IMR-90 (cell line): Measurements from ENCODE around the gene MYO9A. TPM values are rescaled to one million over a fixed set of nuclear protein-coding genes. Genes with fewer than 3 reads are reported as not detected.
"Not testable (repeated sequence)": the region's sequence is repeated elsewhere in the genome, so short reads cannot be mapped to it uniquely, and the experiment has no call there.

Source experiments
- ATAC-seq: fragments of 200-7000 bp; cut with Tn5 transposase; 2 replicates; pipeline ENCODE4 v1.9.1; 2020; ENCODE audit warnings: low read depth, mild to moderate bottlenecking, moderate library complexity
- BruUV-seq: library from RNA; stranded (reverse); fragments of 400-500 nt; replicated peaks from 2 replicates; lab custom pipeline; 2021; lab: Mats Ljungman, UMichigan
- CTCF ChIA-PET: fragments of 300-600 bp; formaldehyde crosslinking; extraction: SDS; loops from one replicate; lab custom pipeline; 2021; ENCODE audit warnings: antibody characterized with exemption; lab: Yijun Ruan, JAX
- POLR2A ChIA-PET: fragments of 300-600 bp; sonication (Branson Sonifier 250); formaldehyde crosslinking; loops from one replicate; lab custom pipeline; 2022; ENCODE audit warnings: antibody characterized with exemption; ENCODE audit not compliant: unreplicated experiment; lab: Charles Lee
- DNase-seq: peaks from one replicate; pipeline ENCODE4 v3.0.0; 2013
- H2AFZ ChIP-seq: replicated peaks from 2 replicates; pipeline ENCODE3; 2013; ENCODE audit warnings: low read length, mild to moderate bottlenecking; ENCODE audit not compliant: poor library complexity
- H2AK5ac ChIP-seq: 2 replicates; pipeline ENCODE4 v1.6.1; 2013; ENCODE audit warnings: low read depth, low read length, inconsistent platforms
- H2AK9ac ChIP-seq: replicated peaks from 2 replicates; pipeline ENCODE3; 2013; ENCODE audit warnings: mild to moderate bottlenecking, low read depth, low read length, moderate library complexity; ENCODE audit not compliant: poor library complexity
- H2BK120ac ChIP-seq: 2 replicates; pipeline ENCODE4 v1.6.1; 2013; ENCODE audit warnings: low read depth, low read length, inconsistent platforms
- H2BK15ac ChIP-seq: 3 replicates; pipeline ENCODE4 v1.6.1; 2013; ENCODE audit warnings: low read depth, low read length, inconsistent platforms
- H2BK20ac ChIP-seq: 2 replicates; pipeline ENCODE4 v1.6.1; 2013; ENCODE audit warnings: low read depth, mild to moderate bottlenecking, inconsistent platforms, low read length, moderate library complexity
- H2BK5ac ChIP-seq: 2 replicates; pipeline ENCODE4 v1.6.1; 2013; ENCODE audit warnings: mild to moderate bottlenecking, low read depth, low read length, inconsistent platforms; ENCODE audit not compliant: poor library complexity, severe bottlenecking
- H3K14ac ChIP-seq: replicated peaks from 2 replicates; pipeline ENCODE4 v1.6.1; 2013; ENCODE audit warnings: low read depth, low read length, inconsistent platforms
- H3K18ac ChIP-seq: 2 replicates; pipeline ENCODE4 v1.6.1; 2013; ENCODE audit warnings: low read depth, low read length, control low read depth
- H3K23ac ChIP-seq: 2 replicates; pipeline ENCODE4 v1.6.1; 2013; ENCODE audit warnings: low read depth, low read length, inconsistent platforms
- H3K27ac ChIP-seq: 2 replicates; pipeline ENCODE4 v1.5.1; 2013; ENCODE audit warnings: mild to moderate bottlenecking, control low read depth, low read length; ENCODE audit not compliant: insufficient read depth
- H3K27me3 ChIP-seq: 2 replicates; pipeline ENCODE4 v1.6.1; 2013; ENCODE audit warnings: low read length; ENCODE audit not compliant: control insufficient read depth, insufficient read depth
- H3K36me3 ChIP-seq: 2 replicates; pipeline ENCODE4 v1.6.1; 2013; ENCODE audit warnings: low read length, mixed read lengths; ENCODE audit not compliant: control insufficient read depth, insufficient read depth
- H3K4ac ChIP-seq: 2 replicates; pipeline ENCODE4 v1.6.1; 2013; ENCODE audit warnings: low read depth, low read length, inconsistent platforms
- H3K4me1 ChIP-seq: 2 replicates; pipeline ENCODE4 v1.6.1; 2013; ENCODE audit warnings: low read length, mixed read lengths; ENCODE audit not compliant: control insufficient read depth, insufficient read depth
- H3K4me2 ChIP-seq: 2 replicates; pipeline ENCODE4 v1.6.1; 2013; ENCODE audit warnings: low read depth, mild to moderate bottlenecking, control low read depth, low read length, moderate library complexity
- H3K4me3 ChIP-seq: 2 replicates; pipeline ENCODE4 v1.5.1; 2013; ENCODE audit warnings: low read depth, mild to moderate bottlenecking, control low read depth, low read length, moderate library complexity; ENCODE audit not compliant: insufficient read depth
- H3K56ac ChIP-seq: 2 replicates; pipeline ENCODE4 v1.6.1; 2013; ENCODE audit warnings: low read length, inconsistent platforms; ENCODE audit not compliant: insufficient read depth; ENCODE audit errors: extremely low read depth
- H3K79me1 ChIP-seq, 2 experiments: 2 replicates each; pipeline ENCODE4 v1.6.1; 2013; ENCODE audit warnings: low read length in 2 of 2, inconsistent platforms in 1 of 2, low read depth in 1 of 2
- H3K9ac ChIP-seq: 2 replicates; pipeline ENCODE4 v1.6.1; 2013; ENCODE audit warnings: low read depth, low read length, control low read depth
- H3K9me1 ChIP-seq: 2 replicates; pipeline ENCODE4 v1.6.1; 2013; ENCODE audit warnings: low read length, inconsistent platforms; ENCODE audit not compliant: insufficient read depth
- H3K9me3 ChIP-seq: 2 replicates; pipeline ENCODE4 v1.6.1; 2013; ENCODE audit warnings: low read length; ENCODE audit not compliant: control insufficient read depth, insufficient read depth
- H4K20me1 ChIP-seq: 2 replicates; pipeline ENCODE4 v1.6.1; 2013; ENCODE audit warnings: low read length, inconsistent platforms; ENCODE audit not compliant: insufficient read depth
- H4K5ac ChIP-seq: 2 replicates; pipeline ENCODE4 v1.6.1; 2013; ENCODE audit warnings: mild to moderate bottlenecking, low read depth, low read length, control low read depth
- H4K8ac ChIP-seq, 2 experiments: 2 replicates each; pipeline ENCODE4 v1.6.1; 2013; ENCODE audit warnings: low read depth in 2 of 2, low read length in 2 of 2, control low read depth in 1 of 2, inconsistent platforms in 1 of 2
- H4K91ac ChIP-seq: 2 replicates; pipeline ENCODE4 v1.6.1; 2013; ENCODE audit warnings: low read depth, low read length, inconsistent platforms; ENCODE audit not compliant: insufficient read depth
- WGBS, 2 experiments: methylation state at CpG; one replicate each; pipeline versions ENCODE4 v1.1.5 to v1.1.7; 2013; ENCODE audit warnings: missing lambda C conversion rate in 2 of 2; ENCODE audit not compliant: insufficient read length in 1 of 2; ENCODE audit errors: extremely low coverage in 2 of 2; 5-methylcytosine and 5-hydroxymethylcytosine counted together
- dilution Hi-C: fragments of 300-500 bp; cut with HindIII; formaldehyde crosslinking; loops from one replicate; pipeline ENCODE4 v1.14.3; 2018; ENCODE audit warnings: low sequenced_read_pairs; ENCODE audit not compliant: unreplicated experiment
- in situ Hi-C: fragments of 300-500 bp; cut with MboI; formaldehyde crosslinking; loops from 3 replicates; pipeline ENCODE4 v1.14.3; 2019; ENCODE audit warnings: low sequenced_read_pairs, inconsistent platforms, mixed read lengths
- intact Hi-C: fragments of 100-400 bp; cut with micrococcal nuclease; formaldehyde crosslinking; loops from 2 replicates; pipeline ENCODE4 v1.10.0; 2022
- polyA plus RNA-seq, 3 experiments: library from polyadenylated mRNA; depleted of rRNA; stranded (reverse); fragments of >200 nt; gene quantifications; 2 replicates each; pipeline ENCODE4 v1.2.3, GENCODE V29; 2012; ENCODE audit warnings: low replicate concordance in 1 of 3
- total RNA-seq: library from RNA; depleted of rRNA; stranded (reverse); fragments of >200 nt; gene quantifications from 2 replicates; pipeline ENCODE4 v1.2.3, GENCODE V29; 2012

Gene MYO9A
- total and polyA plus RNA-seq, 2 of the 4 experiments (the other 2 are of a cell fraction): 6.0 to 49.5 TPM

DNA sequence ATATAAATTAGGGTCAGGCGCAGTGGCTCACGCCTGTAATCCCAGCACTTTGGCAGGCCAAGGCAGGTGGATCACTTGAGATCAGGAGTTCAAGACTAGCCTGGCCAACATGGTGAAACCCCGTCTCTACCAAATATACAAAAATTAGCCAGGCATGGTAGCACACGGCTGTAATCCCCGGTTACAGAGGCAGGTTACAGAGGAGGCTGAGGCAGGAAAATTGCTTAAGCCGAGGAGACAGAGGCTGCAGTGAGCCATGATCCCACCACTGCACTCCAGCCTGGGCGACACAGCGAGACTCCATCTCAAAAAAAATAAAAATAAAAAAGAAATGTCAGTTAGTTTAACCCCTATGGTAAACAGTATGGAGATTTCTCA, 46.5 kb downstream of the MYO9A start:
- H3K9ac ChIP-seq, H3K27ac ChIP-seq, dilution Hi-C loops, H2BK15ac ChIP-seq, H3K56ac ChIP-seq, in situ Hi-C loops, DNase-seq, H2BK20ac ChIP-seq, H2BK120ac ChIP-seq, H3K18ac ChIP-seq, H4K91ac ChIP-seq, H4K5ac ChIP-seq, H3K9me3 ChIP-seq, H2AK9ac ChIP-seq, intact Hi-C loops, H3K9me1 ChIP-seq, H3K4me2 ChIP-seq, H3K4me1 ChIP-seq, CTCF ChIA-PET, H2AK5ac ChIP-seq, H3K4ac ChIP-seq, H3K36me3 ChIP-seq, H4K20me1 ChIP-seq, H3K4me3 ChIP-seq, ATAC-seq, H2BK5ac ChIP-seq, BruUV-seq, H3K23ac ChIP-seq, H3K14ac ChIP-seq, H3K27me3 ChIP-seq, POLR2A ChIA-PET, H4K8ac ChIP-seq, H2AFZ ChIP-seq: not testable (repeated sequence)
- WGBS, 2 experiments: 94% methylated on average over 3 of the region's 8 CpGs; no CpG with 5 or more reads in 1 of the 2 experiments
- peaks cover 4 to 42% of the 10 kb centered on the region in 2 experiments; a peak in 3 of 4 replicates for H3K79me1 ChIP-seq
